HG03097 (cell line): ENCODE measurements around the gene GLCCI1.

Experiments
- ATAC-seq: cut with Tn5 transposase; IDR thresholded peaks from one replicate; pipeline ENCODE4 v1.9.1; 2021; ENCODE audit not compliant: unreplicated experiment, low FRiP score

The GLCCI1 gene

DNA sequence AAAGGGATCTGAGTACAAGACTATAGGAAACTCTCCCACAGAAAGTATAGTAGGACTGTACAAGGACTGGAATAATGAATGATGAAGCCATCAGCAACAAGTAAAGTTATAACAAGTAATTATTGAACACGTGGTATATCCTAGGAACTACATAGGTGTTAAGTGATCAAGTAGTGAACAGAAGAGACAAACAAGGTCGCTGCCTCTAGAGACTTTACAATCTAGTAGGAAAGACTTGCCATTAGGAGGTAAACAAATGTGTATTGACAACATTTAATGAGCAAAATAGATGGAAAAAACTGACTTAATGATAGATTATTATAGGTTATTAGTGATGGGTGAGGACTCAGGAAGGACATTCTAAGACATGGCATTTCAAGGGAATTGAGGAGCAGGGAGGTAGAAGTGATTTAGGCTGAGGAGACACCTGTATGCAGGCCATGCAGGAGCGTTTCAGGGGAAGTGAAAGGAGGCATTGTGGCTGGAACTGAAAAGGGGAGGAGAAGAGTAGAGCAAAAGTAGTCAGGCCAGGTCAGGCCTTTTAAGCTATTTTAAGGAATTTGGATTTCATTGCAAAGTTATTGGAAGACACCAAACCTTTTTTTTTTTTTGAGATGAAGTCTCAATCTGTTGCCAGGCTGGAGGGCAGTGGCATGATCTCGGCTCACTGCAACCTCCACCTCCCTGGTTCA is 8.5 kb upstream of the GLCCI1 start:
- peak; percentile 68 for ATAC-seq

DNA sequence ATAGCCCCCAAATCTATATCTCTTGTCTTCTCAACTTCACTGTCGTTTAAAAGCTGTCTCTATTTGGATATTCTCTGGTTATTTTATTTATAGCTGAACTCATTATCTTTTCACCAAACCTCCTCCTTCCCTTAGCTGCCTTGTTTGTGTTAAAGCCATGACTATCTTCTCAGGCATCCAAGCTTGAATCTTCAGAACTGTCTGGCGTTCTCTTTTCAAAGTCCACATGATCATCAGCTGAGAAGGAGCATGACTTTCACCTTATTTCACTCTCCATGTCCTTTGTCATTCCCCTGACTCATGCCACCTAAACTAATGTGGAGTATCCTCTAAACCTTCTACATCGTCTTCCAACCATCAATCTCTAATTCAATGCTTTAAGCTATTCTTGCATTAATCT is 5.7 kb upstream of the GLCCI1 start:
- no peak for ATAC-seq

DNA sequence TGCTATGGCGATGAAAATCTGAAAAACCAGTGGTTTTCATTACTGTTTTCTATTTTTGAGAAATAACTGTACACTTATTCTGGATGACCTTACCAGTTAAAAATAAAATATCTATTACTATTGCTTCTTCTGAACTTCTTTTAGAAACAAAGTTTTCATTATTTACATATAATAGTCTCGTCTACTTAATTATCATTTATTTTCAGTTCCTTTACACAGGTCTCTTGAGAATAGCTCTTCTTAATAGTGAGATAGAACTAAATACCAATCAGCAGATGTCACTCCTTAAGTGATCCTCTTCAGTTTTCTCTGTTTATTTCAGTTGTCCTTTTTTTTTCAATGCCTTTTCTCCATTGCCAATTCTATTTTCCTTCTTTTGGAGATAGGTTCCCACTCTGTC is 4.3 kb upstream of the GLCCI1 start:
- no peak for ATAC-seq

DNA sequence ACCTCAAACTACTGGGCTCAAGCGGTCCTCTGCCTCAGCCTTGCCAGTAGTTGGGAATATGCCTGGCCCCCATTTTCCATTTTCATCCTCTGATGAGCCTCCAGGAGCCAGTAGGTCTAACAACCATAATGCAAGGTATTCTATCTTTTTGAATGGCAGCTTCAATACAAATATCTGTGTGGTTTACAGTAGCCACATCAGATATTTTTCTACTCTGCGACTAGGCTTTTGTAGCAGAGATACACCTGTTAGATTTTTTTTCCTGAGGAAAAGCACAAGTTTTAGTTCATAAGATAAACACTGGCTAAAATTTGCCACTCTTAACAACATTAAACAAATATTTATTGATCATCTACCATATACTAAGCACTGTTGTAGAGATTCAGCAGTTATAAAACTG is 3.9 kb upstream of the GLCCI1 start:
- no peak for ATAC-seq

DNA sequence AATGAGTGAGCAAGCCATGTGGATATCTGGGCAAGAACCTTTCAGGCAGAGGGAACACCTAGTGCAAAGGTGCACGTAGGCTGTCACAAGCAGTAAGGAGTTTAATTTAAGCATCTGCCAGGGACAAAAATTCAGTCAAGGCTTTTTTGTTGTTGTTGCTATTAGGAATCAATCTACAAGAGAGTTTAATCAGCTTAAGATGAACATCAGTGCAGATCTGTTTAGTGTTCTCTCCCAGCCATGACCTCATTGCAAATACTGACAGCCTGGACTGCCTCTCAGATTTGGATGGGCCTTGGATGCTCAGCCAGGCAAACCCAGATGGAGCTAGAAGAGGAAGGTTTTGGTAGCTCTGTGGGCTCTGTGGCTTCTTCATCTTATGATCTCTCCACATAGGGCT is 3.3 kb upstream of the GLCCI1 start:
- ATAC-seq = no peak

DNA sequence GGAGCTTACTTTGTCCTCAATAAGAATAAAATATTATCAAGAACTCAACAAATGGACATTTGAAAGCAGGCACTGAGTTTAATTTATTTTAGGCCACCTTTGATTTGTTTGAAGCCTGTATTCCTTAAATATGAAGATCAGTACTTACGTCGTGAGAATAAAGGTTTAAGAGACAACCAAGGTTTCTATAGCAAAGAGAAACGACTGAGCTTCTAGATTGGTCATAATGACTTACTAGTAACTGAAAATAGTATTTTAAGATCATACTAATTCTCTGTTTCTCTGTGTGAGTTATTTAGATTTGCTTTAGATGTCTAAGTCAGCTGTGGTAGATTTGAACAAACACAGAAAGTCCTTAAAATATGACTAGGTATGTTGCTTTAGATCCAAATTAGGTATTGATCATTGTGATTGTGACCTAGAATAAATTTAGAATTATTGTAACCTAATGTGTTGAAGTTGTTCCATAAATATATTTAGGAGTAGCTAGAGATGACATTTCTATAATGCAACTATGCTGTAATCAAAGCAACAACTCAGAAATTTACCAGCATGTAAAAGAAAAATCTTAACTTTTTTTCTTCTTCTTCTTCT is 2.4 kb upstream of the GLCCI1 start:
- no peak for ATAC-seq

DNA sequence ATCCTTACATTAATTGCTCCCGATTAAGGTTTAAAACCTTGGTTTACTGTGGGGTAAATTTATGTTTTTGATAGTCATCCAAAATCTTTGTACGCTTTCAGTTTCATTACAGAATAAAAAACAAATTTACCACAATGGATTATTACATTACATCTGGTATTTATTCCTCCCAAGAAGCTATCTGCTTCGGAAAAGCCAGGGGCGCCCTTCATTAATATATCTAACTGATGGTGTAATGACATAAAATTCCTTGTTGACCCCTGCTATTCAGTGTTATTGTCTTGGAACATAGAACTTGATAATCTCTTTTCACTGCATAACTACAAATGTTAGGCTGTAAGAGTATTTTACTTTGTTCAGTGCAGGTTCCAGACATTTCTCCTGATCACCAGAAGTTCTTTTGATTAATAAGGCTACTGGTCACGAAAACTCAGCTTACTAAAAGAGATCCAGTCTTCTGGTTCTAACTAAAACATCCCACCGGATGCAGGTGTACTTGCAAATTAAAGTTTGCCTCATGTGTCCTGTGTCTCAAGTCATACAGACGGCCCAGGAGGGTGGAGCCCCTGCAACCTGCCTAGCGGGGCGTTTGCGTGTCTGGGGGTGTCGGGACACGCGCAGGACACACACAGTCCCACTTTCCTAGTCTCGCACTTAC is 581 bp upstream of the GLCCI1 start:
- no peak for ATAC-seq

DNA sequence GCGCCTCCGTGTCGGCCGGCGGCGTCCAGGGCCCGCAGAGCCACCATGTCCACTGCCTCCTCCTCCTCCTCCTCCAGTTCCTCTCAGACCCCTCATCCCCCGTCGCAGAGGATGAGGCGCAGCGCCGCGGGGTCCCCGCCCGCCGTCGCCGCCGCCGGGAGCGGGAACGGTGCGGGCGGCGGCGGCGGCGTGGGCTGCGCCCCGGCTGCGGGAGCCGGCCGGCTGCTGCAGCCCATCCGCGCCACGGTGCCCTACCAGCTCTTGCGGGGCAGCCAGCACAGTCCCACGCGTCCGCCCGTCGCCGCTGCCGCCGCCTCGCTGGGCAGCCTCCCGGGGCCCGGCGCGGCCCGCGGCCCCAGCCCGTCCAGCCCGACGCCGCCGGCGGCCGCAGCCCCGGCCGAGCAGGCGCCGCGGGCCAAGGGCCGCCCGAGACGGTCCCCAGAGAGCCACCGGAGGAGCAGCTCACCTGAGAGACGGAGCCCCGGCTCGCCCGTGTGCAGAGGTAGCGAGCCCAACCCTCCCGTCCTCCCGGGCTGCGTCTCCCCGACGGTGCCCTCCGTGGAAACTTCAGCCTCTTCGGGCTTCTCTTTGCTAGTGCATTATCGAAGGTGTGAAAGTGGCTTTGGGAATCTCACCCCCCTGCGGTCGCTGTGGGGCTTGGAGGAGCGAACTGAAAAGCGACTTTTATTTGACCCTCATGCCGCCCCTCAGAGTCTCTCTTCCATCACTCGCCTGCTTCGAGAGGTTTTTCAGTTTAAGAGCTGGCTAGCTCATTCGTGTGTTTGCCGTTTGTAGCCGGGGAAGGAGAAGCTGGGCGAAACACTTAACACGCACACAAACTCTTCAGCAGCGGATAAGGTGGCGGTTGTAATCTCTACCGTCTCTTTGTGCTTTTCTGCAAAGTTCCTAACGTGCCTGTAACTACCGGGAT is 975 bp downstream of the GLCCI1 start:
- no peak for ATAC-seq

DNA sequence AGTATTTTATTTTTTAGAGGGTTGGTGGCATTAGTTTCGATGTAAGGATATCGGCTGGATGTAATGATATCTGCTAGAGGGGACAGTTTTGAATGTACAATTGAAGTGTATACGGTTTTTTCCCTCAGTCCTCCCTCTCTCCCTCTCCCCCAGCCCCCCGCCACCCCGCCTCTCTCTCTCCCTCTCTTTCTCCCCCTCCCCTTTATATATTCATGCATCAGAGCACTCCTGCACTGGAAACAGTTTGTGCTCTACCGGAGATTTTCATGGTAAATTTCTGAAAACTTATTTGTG is 1.6 kb downstream of the GLCCI1 start:
- ATAC-seq = no peak

DNA sequence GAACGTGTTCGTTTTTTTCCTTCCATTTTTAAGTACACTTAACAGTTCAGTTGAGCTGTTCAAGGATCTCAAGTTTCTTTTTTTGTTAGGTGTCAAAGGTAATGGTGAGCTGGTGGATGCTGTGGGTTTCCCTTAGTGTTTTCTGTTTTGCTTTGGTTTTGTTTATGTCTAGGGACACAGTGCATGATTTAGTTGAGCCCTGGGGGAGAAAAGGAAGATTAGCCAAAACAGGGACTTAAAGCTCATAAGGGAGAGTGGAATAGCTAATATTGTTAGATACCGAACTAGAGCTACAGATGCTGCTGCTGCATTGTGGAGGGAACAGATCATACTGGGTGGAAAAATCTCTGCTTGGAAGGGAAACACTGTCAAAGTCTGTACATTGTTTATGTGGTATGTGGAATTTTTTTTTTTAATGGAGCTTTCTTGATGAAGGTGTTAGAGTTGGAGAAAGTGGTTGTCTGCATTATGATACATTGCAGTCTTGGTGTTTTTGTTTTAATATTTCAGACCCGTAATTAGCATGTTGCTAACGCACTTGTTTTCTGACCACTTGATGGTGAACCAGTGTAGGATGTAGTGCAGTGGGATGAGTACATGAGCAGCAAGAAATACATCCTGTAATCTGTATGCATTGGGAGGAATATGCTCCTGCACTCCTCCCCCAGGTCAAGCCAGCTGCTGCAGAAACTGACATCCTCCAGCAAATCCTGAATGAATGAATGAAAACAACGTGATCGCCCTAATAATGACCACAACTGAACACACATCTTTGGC is 2.1 kb downstream of the GLCCI1 start:
- no peak for ATAC-seq

DNA sequence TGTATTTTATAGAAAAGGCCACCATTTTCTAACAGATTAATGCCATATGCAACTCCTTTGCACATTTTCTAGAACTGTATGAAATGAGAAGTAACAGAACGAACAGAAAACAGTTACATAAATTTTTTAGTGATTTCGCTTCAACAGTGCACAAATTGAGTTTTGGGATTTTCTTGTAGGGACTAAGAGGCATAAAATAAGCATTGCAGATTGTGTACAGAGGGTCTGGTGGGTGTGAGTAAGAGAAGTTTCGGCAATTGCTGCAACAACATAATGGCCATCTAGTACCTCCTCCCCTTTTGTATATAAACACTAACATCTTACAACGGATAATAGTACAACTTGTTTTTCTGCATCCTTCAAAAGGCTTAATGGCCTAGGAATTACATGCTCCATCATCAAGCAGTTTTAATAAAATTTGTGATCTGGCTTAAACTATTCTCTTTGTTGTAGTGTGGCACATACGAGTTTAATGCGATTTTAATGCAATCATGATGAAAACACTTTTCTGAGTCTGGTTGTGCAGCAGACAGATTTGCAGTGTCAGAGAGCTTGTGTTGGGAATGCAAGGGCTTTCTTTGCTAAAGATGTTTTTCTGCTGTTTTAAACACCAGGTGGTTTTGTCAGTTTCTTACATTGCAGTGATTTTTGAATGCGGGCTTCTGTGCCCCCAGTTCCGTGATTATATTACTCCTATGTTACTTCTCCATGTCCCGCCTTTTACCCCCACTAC is 2.9 kb downstream of the GLCCI1 start:
- no peak for ATAC-seq

DNA sequence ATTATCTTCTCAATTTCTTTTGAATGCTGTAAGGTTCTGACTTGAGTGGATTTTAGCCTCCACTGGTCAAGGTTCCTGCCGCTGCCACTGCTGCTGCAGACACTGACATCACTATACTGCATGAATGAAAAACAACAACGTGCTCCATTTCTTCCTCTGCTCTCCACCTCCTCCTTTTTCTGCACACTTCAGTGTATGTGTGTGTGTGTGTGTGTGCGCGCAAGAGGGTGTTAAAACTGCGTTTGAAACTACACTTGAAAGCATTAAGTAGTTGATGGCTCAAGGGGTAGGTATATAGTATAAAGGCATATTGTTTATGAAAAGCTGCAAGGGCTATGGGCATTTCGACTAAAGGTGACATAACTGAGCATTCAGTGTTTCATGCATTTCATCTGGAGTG is 3.5 kb downstream of the GLCCI1 start:
- ATAC-seq = no peak

DNA sequence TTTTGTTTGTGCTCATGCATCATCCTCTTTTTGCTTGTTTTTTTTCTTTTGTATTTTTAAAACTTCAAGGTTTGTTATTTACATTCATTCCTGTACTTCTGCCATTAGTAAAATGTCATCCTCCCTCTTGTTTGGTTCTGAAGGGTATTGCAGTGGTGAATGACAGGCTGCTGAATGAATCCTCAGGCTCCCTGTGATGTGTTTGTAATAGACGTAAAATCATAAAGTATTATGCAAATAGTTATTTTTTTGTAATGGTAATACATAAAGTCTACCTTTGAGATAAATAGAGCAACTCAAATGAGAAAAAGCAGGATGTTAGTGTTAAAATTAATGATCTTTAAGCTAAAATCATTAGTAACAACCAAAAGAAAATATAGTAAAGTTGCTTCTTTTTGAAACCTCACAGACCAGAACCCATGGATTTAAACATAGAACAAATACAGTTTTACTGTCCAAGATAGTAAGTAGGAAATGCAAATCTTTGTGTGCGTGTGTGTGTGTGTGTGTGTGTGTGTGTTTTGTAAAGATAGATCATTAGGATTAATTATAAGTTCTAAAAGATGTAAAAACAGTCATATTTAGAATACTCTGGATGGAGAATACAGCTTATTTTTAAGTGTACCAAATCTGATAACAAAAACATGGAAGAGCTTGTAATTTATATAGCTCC is 4.5 kb downstream of the GLCCI1 start:
- no peak for ATAC-seq

DNA sequence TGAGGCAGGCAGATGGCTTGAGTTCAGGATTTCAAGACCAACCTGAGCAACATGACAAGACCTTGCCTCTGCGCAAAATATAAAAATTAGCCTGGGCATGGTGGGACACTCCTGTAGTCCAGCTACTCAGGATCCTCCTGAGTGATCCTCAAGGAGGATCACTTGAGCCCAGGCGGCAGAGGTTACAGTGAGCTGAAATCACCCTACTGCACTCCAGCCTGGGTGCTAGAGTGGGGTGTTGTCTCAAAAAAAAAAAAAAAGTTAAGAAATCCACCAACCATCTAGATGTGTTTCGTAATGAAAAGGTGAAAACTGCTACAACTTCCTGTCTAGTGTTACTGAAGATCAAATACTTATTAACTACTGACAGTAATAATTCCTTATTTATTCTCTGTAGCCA is 8.1 kb downstream of the GLCCI1 start:
- no peak for ATAC-seq

DNA sequence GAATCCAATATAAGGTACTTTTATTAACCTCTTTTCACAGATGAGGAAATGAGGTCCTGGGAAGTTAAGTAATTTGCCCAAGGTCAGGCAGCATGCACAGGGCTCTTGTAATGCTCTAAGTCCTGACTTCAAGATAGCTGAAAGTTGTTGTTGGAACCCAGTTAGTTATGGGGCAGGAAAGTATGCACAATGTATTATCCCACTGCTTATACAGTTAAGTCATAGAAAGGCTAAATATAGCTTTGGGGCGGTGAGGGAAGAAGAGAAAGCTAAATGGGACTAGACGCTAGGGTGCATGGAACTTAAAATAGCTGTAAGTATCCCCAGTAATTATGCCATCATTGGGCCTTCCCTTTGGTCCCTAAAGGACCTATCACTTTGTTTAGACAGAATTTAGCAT is 9.2 kb downstream of the GLCCI1 start:
- ATAC-seq = no peak

DNA sequence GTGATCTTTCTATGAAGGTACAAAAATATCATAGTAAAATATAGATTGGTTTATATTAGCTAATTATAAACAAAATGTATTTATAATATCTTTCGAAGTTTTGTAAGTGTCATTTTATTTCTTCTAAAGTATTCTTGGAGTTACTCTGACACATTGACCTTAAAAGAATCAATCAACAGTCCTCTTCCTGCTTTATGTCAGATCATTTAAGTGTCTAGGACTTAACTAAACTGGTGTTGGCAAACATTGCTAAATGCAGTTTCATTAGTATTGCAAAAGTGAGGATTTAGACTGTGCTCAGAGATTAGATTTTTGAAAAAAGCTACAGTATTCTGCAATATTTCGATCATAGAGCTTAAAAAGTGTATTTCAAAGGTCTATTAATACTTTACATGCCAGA is 10.3 kb downstream of the GLCCI1 start:
- no peak for ATAC-seq

DNA sequence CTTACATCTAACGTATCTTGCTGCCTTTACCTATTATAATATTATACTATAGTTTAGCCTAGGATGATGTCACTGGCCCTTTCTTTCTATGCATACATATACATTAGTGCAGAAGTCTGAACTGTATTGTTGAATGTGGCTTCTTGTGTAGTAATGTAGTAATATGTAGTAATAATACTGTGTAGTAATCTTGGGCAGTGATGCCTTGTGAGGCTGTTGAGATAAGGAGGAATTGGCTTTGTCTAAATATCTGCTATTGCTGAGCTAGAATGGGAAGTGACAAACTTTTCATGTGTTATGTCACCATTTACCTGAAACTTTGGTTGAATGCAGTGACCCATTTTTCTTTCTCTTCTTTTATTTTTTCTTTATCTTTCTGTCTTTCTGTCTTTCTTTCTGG is 11.0 kb downstream of the GLCCI1 start:
- no peak for ATAC-seq

DNA sequence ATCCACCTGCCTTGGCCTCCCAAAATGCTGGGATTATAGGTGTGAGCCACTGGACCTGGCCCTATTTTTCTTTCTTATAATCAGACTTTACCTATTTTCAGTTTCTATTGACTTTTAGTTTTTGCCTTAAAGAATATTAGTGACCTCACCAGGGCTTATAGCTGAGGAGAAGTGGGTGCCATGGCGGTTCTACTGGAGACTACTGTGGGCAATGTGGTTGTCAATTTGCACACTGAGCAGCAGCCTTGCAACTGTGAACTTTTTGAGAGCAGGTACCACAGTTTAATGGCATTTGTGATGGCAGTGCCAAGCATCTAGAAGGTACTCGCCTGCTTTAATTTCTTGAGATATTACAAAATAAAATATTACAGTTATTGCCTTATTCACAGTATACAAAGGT is 11.5 kb downstream of the GLCCI1 start:
- no peak for ATAC-seq

DNA sequence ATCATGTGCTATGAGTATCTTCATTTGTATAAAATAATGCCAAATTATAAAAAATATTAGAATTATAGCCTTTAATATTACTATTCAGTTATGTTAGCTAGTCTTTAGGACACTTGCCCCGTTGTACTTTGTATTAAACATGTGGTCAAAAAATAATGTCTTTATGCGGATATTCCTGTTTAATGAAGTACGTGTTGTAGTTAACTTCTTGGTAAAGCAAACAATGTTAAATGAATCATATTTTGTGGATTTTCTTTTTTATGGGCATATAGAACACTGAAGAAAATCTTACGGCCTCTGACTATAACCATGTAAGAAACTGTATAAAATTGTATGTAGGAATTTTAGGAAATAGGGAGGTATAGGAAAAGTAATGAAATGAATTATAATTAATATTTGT is 14.3 kb downstream of the GLCCI1 start:
- ATAC-seq = no peak
